ENCODE measurements around the gene PRSS56.
"Not testable (repeated sequence)": the region's sequence is repeated elsewhere in the genome, so short reads cannot be mapped to it uniquely, and the experiment has no call there.

The PRSS56 gene

DNA sequence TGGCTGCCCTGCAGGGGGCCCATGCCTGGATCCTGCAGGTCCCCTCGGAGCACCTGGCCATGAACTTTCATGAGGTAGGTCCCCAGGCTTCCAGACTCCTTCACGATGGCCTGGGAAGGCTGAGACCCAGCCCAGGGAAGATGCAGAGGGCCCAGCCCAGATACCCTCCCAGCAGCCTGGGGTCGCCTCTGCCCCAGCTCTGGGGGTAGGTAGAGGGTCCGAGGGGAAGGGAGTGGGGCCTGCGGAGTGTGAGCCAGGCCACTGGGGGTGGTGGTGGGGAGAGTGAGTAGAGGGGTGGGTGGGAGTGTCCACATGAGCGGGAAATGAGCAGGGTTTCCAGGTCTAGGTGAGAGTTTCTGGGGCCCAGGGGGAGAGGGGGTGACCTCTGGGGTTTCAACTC is 4.6 kb downstream of the PRSS56 start:
- no peak for DNase-seq

DNA sequence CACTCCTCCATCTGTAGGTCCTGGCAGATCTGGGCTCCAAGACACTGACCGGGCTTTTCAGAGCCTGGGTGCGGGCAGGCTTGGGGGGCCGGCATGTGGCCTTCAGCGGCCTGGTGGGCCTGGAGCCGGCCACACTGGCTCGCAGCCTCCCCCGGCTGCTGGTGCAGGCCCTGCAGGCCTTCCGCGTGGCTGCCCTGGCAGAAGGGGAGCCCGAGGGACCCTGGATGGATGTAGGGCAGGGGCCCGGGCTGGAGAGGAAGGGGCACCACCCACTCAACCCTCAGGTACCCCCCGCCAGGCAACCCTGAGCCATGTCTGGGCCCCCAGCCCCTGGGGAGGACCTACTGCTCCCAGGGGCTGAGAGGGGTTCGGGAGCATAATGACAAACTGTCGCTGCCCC is 5.0 kb downstream of the PRSS56 start:
- DNase-seq, result no peak

DNA sequence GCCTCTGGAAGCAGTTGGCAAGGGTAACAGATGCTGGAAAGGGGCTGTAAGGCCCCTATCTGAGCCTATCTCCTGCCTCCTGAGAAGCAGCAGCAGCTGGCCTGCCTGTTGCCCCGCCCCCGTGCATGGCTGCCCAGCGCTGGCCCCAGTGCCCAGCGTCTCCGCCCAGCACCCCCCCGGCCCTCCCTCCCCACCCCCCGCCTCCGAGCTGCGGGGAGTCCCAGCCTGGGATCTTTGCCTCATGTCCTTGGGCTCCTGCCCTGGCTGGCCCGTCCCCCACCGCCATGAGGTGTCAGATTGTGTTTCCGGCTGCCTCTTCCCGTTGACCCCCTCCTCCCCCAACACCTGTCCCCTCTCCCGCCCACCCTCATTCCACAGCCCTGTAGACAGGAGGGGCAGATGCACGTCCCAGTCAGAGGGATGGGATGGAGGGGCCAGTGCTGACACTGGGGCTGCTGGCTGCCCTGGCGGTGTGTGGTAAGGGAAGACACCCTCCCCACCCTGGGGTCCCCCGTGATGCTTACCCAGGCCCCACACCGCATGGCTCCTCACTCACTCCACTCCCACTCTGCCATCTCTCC is 5.7 kb downstream of the PRSS56 start, which contains the start of gene CHRND:
Gene CHRND (plus strand): TSS at position 370 of the 581 bp plus-strand sequence. CDS start 56 bp downstream, at position 426.
- peak in 28 of 51 donors; percentile 9 to 70 (median 41) for DNase-seq

DNA sequence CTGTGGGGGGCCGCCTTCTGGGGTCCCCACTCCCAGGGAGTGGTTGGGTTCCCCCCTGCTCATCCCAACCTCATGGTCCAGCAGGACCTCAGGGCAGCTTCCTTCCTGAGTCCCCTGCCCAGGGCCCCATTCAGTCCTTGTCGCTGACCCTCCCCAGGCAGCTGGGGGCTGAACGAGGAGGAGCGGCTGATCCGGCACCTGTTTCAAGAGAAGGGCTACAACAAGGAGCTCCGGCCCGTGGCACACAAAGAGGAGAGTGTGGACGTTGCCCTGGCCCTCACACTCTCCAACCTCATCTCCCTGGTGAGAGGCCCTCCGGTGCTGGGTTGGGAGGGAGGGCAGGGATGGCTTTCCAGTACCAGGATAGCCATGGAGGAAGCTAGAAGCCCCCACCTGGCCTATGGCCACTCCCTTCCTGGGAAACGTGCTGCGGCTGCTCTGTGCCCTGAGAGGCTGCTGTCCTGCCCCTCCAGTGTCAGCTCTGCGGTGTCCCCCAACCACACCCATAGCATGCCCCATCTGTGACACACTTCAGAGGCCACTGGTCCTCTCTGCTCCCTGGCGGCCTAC is 6.3 kb downstream of the PRSS56 start:
- no peak for DNase-seq

DNA sequence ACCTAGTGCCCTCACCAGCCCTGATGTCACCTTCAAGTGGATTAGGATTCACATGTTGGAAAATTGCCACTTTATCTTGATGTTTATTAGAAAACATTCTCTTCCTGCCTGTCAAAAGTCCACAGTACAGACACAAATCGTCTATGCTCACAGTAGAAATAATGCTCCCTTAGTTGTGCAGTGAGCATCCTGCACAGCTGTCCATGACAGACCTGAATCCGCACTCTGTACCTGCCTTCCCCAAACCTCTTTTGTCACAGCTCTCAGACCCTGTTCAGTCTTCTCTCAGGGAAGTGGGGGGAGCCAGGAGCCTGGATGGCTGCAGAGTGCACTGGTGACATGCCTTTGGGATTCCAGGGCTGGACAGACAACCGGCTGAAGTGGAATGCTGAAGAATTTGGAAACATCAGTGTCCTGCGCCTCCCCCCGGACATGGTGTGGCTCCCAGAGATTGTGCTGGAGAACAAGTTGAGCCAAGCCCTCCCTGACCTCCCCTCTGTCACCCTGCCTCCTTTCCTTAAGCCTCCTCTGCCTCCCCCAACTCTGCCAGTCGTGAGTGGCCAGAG is 7.8 kb downstream of the PRSS56 start:
- DNase-seq, result no peak

DNA sequence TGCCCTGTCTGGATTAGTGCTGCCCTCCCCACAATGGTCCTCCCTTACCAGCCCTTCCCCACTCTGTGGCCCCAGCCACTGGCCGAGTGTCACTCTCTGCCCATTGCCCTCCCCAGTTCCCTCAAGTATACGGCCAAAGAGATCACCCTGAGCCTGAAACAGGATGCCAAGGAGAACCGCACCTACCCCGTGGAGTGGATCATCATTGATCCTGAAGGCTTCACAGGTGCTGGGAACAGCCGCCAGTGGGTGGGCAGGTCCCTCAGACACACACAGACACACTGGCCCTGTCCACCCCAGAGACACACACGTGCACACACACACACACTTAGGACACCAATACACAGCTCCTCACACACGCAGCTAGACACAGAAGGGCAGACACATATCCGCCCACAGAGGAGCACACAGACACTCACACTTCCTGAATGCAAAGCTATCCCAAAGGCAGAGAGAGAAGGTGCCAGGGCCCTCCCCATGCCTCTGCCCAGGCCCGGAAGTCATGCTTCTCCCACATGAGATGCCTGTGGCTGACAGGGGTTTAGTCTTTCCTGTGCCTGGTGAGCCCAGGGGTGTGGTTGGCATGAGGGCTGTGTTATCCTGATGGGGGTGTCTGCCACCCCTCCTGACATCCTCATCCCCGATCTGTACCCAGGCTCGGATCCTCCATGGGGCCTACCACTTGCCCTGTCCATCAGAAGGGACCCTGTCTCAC is 8.7 kb downstream of the PRSS56 start:
- DNase-seq, result no peak

DNA sequence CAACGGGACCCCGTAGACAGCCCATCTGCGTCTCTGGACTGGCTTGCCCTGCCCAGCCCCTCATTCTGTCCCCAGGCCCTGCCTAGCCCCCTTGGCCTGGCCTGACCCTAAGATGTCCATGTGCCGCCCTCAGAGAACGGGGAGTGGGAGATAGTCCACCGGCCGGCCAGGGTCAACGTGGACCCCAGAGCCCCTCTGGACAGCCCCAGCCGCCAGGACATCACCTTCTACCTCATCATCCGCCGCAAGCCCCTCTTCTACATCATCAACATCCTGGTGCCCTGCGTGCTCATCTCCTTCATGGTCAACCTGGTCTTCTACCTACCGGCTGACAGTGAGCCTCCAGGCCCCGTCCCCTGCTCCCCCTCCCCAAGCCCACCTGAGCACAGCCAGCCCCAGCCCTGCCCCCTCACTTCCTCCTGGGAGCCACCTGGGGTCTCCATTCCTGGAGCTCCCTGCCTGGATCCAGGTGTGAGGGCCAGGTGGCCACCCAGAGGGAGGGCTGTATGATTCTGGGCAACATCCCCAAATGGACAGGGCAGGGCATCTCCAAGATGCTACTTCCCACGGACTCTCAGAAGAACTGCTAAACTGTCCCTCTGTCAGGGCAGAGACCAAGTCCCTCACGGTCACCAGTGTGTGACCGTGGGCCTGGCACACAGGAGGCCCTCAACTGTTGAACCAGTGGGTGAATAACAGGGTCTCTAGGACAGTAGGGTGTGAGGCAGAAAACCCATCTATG is 9.8 kb downstream of the PRSS56 start:
- DNase-seq, result no peak

DNA sequence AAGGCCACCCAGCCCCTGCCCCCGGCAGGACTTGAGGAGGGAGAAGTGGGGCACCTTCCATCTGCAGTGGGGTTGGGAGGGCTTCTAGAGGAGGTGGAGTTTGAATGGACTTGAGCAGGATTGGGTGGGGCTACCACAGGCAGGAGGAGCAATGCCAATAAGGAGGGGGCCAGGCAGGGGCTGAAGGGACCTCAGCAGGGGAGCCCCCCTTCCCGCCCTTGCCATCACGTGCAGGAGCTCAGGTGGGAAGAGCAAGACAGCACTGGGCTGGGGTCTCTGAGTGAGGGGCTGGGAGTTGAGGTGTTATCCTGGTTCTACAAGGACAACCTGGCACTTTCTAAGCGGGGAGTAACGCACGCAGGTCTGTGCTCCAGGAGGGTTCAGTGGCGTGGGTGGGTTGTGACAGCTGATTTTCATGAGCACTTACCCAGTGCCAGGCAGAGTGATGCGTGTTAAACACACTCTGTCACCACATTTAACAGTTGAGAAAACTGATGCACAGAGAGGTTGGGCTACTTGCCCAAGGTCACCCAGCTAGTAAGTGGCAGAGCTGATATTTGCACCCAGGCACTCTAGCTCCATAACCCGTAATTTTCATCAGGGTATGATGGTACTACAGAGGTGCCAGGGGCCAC is 10.6 kb downstream of the PRSS56 start:
- DNase-seq, result no peak

DNA sequence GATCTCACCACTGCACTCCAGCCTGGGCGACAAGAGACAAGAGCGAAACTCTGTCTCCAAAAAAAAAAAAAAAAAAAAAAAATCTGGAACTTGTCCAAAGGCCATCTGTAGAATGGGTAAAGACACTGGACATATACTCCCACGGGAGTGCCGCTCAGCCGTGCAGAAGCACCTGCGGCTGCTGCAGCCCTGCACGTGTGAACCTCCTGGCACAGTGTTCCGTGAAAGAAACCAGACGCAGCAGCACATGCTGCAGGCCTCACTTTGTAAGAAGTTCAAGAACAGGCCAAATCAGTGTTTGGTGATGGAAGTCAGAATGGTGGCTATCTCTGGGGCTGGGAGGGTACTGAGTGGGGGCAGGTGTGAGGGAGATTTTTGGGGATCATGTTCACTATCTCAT is 12.2 kb downstream of the PRSS56 start:
- DNase-seq, result no peak

DNA sequence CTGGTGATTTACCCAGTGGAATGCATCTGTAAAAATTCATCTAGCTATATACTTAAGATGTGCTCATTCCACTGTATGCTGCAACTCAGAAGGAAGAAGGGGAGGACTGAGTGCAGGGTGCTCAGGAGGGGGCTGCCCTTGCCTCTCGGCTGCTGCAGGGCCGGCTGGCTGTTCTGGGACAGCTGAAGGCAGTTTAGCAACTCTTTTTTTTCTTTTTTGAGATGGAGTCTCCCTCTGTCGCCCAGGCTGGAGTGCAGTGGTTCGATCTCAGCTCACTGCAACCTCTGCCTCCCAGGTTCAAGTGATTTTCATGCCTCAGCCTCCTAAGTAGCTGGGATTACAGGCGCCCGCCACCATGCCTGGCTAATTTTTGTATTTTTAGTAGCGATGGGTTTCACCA is 12.6 kb downstream of the PRSS56 start:
- DNase-seq, result not testable (repeated sequence)

DNA sequence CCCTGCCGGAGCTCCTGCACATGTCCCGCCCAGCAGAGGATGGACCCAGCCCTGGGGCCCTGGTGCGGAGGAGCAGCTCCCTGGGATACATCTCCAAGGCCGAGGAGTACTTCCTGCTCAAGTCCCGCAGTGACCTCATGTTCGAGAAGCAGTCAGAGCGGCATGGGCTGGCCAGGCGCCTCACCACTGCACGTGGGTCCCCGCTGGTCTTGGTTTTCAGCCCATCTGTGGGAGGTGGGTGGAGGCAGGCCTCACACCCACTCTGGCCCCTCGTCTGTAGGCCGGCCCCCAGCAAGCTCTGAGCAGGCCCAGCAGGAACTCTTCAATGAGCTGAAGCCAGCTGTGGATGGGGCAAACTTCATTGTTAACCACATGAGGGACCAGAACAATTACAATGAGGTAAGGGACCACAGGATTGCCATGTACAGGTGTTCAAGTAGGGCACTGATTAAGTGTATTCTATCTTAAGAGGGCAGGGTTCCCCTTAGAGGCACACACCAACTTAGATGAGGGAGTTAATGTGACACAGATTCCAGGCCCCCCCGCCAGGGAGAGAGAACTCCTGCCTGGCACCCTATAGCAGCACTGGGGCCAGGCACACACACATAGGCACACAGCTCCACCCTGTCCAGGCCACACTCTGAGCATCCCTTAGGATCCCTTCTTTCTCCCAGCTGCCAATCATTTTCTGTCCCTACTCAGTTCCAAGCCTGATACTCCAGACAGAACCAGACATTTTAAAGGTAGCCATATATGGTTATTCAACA is 13.9 kb downstream of the PRSS56 start:
- no peak for DNase-seq

DNA sequence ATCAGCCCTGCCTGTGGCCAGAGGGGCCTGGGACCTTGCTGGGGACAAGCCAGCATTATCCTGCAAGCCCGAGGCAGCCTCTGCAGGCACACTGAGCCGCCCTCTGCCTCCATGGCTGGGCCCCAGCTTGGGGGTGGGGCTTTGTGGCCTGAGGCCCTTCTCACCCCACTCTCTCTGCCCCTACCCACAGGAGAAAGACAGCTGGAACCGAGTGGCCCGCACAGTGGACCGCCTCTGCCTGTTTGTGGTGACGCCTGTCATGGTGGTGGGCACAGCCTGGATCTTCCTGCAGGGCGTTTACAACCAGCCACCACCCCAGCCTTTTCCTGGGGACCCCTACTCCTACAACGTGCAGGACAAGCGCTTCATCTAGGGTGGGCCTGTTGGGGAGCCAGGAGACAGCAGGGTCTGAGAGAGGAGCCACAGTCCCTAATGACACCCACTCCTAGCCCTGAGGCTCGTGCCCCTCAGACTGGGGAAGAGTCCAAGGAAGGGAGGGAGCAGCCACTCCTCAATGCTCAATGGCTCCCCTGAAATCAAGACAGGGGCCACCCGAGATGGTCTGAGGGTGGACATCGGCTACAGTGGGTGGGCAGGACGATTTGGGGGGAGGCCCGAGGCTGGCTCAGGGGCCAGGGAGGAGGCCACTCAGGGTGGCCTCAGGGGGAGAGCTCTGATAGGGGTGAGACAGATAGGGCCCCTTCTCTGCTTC is 14.9 kb downstream of the PRSS56 start:
- no peak for DNase-seq

DNA sequence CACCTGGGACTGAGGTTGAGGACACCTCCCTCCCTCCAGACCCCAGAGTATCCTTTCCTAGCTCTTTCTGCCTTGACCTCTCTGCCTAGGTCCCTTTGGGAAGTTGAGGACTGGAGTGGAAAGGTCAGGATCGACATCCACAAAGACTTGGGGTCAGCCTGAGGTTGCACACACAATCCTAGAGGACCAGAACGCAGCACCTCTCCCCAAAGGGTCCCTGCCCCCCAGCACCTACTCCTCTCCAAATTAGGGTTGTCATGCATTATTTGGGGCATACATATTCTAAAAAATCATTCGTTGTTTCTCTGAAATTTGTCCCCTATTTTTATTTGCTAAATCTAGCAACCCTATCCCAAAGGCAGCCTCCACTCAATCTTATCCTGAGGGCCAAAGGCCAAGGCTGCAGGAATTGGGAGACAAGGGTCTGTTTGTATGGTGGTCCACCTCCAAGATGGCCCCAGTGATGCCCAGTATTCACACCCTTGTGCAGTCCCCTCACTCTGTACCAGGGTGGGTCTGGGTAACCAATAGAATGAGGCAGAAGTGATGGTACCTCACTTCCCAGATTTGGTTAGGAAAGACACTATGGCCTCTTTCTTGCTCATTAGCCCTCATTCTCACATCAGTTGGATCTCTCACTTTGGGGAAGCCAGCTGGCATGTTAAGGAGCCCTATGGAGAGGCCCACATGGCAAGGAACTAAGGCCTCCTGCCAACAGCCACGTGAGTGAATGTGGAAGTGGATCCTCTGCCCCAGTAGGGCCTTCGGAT is 15.8 kb downstream of the PRSS56 start:
- no peak for DNase-seq

DNA sequence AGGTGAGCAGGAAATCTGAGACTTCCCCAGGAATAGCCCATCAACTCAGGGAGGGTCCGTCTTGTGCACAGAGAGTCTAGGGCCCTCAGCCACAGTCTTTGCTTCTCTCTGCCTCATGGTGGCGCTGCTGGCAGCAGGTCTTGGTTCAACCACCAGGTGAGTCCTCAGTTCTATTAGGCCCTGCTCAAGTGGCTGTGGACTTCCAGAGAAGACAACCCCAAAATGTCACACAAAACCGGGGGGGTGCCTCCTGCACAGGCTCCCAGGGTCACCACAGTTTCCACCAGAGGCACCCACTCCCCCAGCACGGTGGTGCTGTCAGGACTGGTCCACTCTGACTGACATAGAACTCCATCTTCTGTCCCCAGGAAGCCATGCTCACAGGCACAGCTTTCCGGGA is 16.9 kb downstream of the PRSS56 start:
- no peak for DNase-seq

DNA sequence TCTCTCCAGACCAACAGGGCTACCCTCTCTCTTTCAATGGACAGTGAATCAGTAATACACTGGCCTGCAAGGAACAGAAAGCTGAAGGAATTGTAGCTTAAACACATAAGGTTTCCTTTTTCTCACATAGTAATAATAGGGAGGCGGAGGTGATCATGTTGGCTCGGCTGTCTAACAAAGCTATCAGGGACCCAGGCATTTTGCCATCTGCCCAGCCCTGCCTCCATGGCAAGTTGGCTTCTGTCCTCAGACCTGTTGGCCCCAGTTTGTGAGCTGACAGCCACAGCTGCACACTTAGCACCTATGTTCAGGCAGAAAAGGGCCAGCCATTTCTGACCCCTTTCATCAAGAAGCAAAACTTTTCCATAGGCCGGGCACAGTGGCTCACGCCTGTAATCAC is 17.3 kb downstream of the PRSS56 start:
- no peak for DNase-seq

DNA sequence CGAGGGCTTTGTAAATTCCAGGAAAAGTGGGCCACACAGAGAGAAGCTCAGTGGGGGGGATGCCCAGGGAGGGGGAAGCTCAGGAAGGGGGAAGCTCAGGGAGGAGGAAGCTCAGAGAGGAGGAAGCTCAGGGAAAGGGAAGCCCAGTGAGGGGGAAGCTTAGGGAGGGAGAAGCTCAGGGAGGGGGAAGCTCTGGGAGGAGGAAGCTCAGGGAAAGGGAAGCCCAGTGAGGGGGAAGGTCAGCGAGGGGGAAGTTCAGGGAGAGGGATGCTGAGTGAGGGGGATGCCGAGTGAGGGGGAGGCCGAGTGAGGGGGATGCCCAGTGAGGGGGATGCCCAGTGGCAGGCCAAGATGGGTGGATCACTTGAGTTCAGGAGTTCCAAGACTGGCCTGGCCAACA is 18.5 kb downstream of the PRSS56 start:
- no peak for DNase-seq

DNA sequence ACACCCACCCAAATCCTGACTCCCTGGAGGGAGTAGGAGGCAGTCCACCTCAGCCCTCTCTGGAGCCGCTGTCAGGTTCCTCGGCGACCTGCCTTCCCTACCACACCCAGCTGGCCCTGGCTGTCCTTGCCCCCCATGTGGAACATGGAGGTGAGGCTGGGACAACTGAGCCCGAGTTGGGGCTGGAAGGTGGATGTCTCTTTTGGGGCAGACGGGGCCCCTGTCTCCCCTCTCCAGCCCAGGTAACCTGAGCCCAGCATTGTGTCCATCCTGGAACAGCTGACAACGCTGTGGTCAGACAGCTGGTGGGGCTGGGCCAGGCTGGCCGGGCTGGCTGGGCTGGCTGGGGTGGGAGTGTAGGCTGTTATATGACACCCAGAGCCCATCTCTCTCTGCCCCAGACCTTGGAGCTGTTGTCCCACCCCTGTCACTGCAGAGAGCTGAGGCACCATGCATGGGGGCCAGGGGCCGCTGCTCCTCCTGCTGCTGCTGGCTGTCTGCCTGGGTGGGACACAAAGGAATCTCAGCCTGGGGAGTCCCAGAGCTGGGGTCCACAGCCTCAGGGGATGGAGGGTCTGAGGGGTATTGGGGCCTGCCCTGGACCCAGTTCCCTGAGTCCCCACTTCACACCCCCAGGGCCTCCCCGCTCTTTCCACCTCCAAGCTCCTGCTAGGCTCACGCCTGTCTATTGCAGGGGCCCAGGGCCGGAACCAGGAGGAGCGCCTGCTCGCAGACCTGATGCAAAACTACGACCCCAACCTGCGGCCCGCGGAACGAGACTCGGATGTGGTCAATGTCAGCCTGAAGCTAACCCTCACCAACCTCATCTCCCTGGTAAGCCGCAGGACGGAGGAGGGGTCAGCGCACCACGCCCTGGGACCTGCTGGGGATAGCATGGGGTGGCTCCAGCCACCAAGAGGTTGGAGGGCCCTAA is 19.4 kb downstream of the PRSS56 start, which contains the start of gene CHRNG:
Gene CHRNG (plus strand): TSS at position 395 of the 934 bp plus-strand sequence. CDS start 56 bp downstream, at position 451.
- DNase-seq, result no peak
